GM12878 (cell line): ENCODE measurements around the gene IGF2R. TPM values are rescaled to one million over a fixed set of nuclear protein-coding genes. Genes with fewer than 3 reads are reported as not detected.
A peak's percentile ranks its signal among the peaks of the same experiment; 100 is the strongest.

Experiments used
- ATAC-seq: fragments of 200-7000 bp; cut with Tn5 transposase; 3 replicates; pipeline ENCODE4 v1.9.1; 2020; ENCODE audit warnings: mild to moderate bottlenecking, moderate library complexity
- BruUV-seq: library from RNA; stranded (reverse); fragments of 400-500 nt; replicated peaks from 2 replicates; lab custom pipeline; 2021; lab: Mats Ljungman, UMichigan
- CTCF ChIA-PET: fragments of 300-600 bp; sonication (Branson Sonifier 250); formaldehyde crosslinking; extraction: SDS; loops from one replicate; lab custom pipeline; 2021; ENCODE audit warnings: inconsistent platforms; lab: Yijun Ruan, JAX
- POLR2A ChIA-PET: fragments of 350-600 bp; formaldehyde crosslinking; extraction: SDS; loops from one replicate; lab custom pipeline; 2021; ENCODE audit warnings: inconsistent platforms; lab: Charles Lee
- RAD21 ChIA-PET: fragments of 300-600 bp; sonication (Branson Sonifier 250); formaldehyde crosslinking; loops from one replicate; lab custom pipeline; 2023; ENCODE audit warnings: antibody characterized with exemption; ENCODE audit not compliant: unreplicated experiment; lab: Charles Lee
- SMC1A ChIA-PET: fragments of 300-600 bp; sonication (Branson Sonifier 250); formaldehyde crosslinking; loops from one replicate; lab custom pipeline; 2023; ENCODE audit not compliant: unreplicated experiment, uncharacterized antibody; lab: Charles Lee
- DNase-seq: peaks from one replicate; pipeline ENCODE4 v3.0.0-alpha.2; 2011; ENCODE audit warnings: low read depth, low spot score
- FAIRE-seq: peaks from 3 replicates; lab custom pipeline; 2011; peaks lifted over from hg19 to GRCh38; lab: Jason Lieb, UNC
- H2AFZ ChIP-seq: 2 replicates; pipeline ENCODE4 v1.6.0; 2011; ENCODE audit warnings: low read depth, low read length, control low read depth; ENCODE audit not compliant: control insufficient read depth
- H3K27ac ChIP-seq: 2 replicates; pipeline ENCODE4 v1.5.1; 2011; ENCODE audit warnings: control low read depth; ENCODE audit not compliant: control insufficient read depth, insufficient read depth
- H3K27me3 ChIP-seq, 2 experiments: replicated peaks in 1 of 2; 2 replicates each; pipeline versions ENCODE4 v1.6.0 to v1.6.1; 2011; ENCODE audit warnings: low read length in 1 of 2; ENCODE audit not compliant: control insufficient read depth in 2 of 2, insufficient read depth in 2 of 2
- H3K36me3 ChIP-seq, 2 experiments: 2 replicates each; pipeline ENCODE4 v1.5.1; 2011; ENCODE audit warnings: low read length in 1 of 2; ENCODE audit not compliant: control insufficient read depth in 2 of 2, insufficient read depth in 2 of 2
- H3K4me1 ChIP-seq: 2 replicates; pipeline ENCODE4 v1.6.1; 2011; ENCODE audit warnings: mild to moderate bottlenecking, low read length, moderate library complexity, mixed read lengths; ENCODE audit not compliant: control insufficient read depth, insufficient read depth
- H3K4me2 ChIP-seq: 2 replicates; pipeline ENCODE4 v1.6.0; 2011; ENCODE audit warnings: control low read depth; ENCODE audit not compliant: control insufficient read depth, insufficient read depth
- H3K4me3 ChIP-seq: fragments of 200-600 bp; sonication (generic); 2 replicates; pipeline ENCODE4 v1.5.1; 2016
- H3K79me2 ChIP-seq: 2 replicates; pipeline ENCODE4 v1.6.0; 2011; ENCODE audit warnings: low read length; ENCODE audit not compliant: control insufficient read depth, insufficient read depth
- H3K9ac ChIP-seq: 2 replicates; pipeline ENCODE4 v1.8.0; 2011; ENCODE audit warnings: low read length, control low read depth, mixed read lengths; ENCODE audit not compliant: control insufficient read depth, insufficient read depth
- H3K9me3 ChIP-seq: replicated peaks from 3 replicates; pipeline ENCODE4 v1.5.1; 2011; ENCODE audit warnings: mild to moderate bottlenecking, low read length; ENCODE audit not compliant: control insufficient read depth, insufficient read depth
- H4K20me1 ChIP-seq: 2 replicates; pipeline ENCODE4 v1.6.0; 2011; ENCODE audit not compliant: control insufficient read depth, insufficient read depth
- IKZF1 ChIP-seq: fragments of 450-650 bp; conservative IDR thresholded peaks from 2 replicates; pipeline ENCODE4 v1.6.1; 2017; ENCODE audit warnings: antibody characterized with exemption, mild to moderate bottlenecking
- MLLT1 ChIP-seq: fragments of 450-650 bp; IDR thresholded peaks from 2 replicates; pipeline ENCODE4 v1.6.1; 2016; ENCODE audit warnings: mild to moderate bottlenecking
- NFYB ChIP-seq: IDR thresholded peaks from 2 replicates; pipeline ENCODE4 v1.6.1; 2011; ENCODE audit warnings: low read depth, mild to moderate bottlenecking, low read length, improper control_type of control experiment, moderate library complexity; ENCODE audit not compliant: insufficient read depth
- WGBS: methylation state at CpG from one replicate; pipeline ENCODE4 v1.1.6; 2016; ENCODE audit warnings: low lambda C conversion rate; ENCODE audit not compliant: insufficient replicate concordance, insufficient coverage; ENCODE audit errors: missing lambda C conversion rate; 5-methylcytosine and 5-hydroxymethylcytosine counted together
- in situ Hi-C: fragments of 300-500 bp; cut with MboI; formaldehyde crosslinking; loops from 9 replicates; pipeline ENCODE4 v1.14.3; 2018; ENCODE audit warnings: mixed read lengths
- intact Hi-C: fragments of 100-400 bp; cut with micrococcal nuclease; formaldehyde crosslinking; loops from one replicate; pipeline ENCODE4 v1.14.2; 2022; ENCODE audit not compliant: unreplicated experiment
- polyA plus RNA-seq, 11 experiments: library from polyadenylated mRNA; depleted of rRNA in 4 of 11; unstranded in 6 of 11; stranded (reverse) in 5 of 11; fragments of >200 nt; fragmentation: Nextera tagmentation in 4 of 11; fragmentation: Illumina TruSeq in 1 of 11; extraction: Ambion mirVana in 4 of 11; extraction: Trizol in 1 of 11; gene quantifications; 1 replicate in 1 of 11; 2 replicates in 10 of 11; pipeline versions ENCODE4 v1.2.1 to v1.2.3, GENCODE V29; 2011 to 2016; ENCODE audit warnings: inconsistent platforms in 2 of 11, missing spikeins in 2 of 11, low read depth in 1 of 11
- total RNA-seq, 4 experiments: library from RNA; depleted of rRNA in 3 of 4; stranded (reverse); fragments of >200 nt in 3 of 4; fragmentation: Illumina TruSeq in 1 of 4; extraction: Trizol in 1 of 4; gene quantifications; 2 replicates each; pipeline versions ENCODE4 v1.2.1 to v1.2.3, GENCODE V29; 2013 to 2021

IGF2R gene
- total and polyA plus RNA-seq, 10 of the 15 experiments (the other 5 are each of a cell fraction or from before 2014, with no cell fraction given): 1.00 to 40.1 (median 16.8) TPM

- Histone ChIP-seq H3K4me3 (peak overlapping the region; percentile 85), H3K36me3 (no peaks in the 10 kb centered on the region), H3K9me3 (no peaks in the 10 kb centered on the region), H3K27me3 (no peaks in the 10 kb centered on the region), H2AFZ (no peak overlapping the region), H3K27ac (peak overlapping the region; percentile 63), H3K79me2 (peaks cover 65% of the 10 kb centered on the region), H4K20me1 (no peaks in the 10 kb centered on the region)
- in situ Hi-C loops: no loop called here
- POLR2A ChIA-PET: interaction anchor here (8.4 kb wide), 1 partner anchor 10 kb away, joined by 92 read pairs; no protein-coding TSS in a partner anchor
- FAIRE-seq: no peak
- RAD21 ChIA-PET: interaction anchor here (0.8 to 4.7 kb wide), 4 partner anchors 11 to 105 kb away, joined by 3 to 37 read pairs (median 4); no protein-coding TSS in a partner anchor
- no peak for DNase-seq
- no peak for ATAC-seq
- intact Hi-C loops: loop anchor here (5.0 to 10.0 kb wide), 2 partner anchors 183 to 926 kb away; partner anchors contain the start of genes TAGAP and TCP1
- no TSS peak for BruUV-seq
- TF ChIP-seq NFYB: no peak
- peak; percentile 90 for TF ChIP-seq MLLT1
- TF ChIP-seq IKZF1: no peak
- TF ChIP-seq, all 136 proteins: peak for 1
- H3K4me1 ChIP-seq: 0 out of 2 replicates have a peak, but pooled peaks cover 3% of the 10 kb centered on the region
- H3K9ac ChIP-seq: peak overlapping the region; percentile 86
- CTCF ChIA-PET: interaction anchor here (0.7 to 1.4 kb wide), 2 partner anchors 11 to 19 kb away, joined by 3 to 6 read pairs; no protein-coding TSS in a partner anchor
- peak overlapping the region; percentile 79 for H3K4me2 ChIP-seq
- SMC1A ChIA-PET: interaction anchor here (0.8 to 15.0 kb wide), 5 partner anchors 10 to 39 kb away, joined by 3 to 95 read pairs (median 4); no protein-coding TSS in a partner anchor
- 94% methylated on average over 18 of the region's 18 CpGs for WGBS
Observed at GRCh38 chr6:159970659-159971063, 1.8 kb downstream of the IGF2R start.
